Spleen (tissue), 11 donors: ENCODE data around the gene XPR1. TPM values are rescaled to one million over a fixed set of nuclear protein-coding genes. Genes with fewer than 3 reads are reported as not detected.

Experiments
- DNase-seq: peaks from one replicate; pipeline ENCODE4 v3.0.0-alpha.2; 2020
- H3K27ac ChIP-seq, 8 donors: fragments of 200-600 bp; sonication (generic) in 7 of 8; 1 replicate in 4 of 8; 2 replicates in 4 of 8; pipeline versions ENCODE4 v1.5.0 to v1.8.0; 2016 to 2021; ENCODE audit warnings: inconsistent platforms in 4 of 8, mild to moderate bottlenecking in 4 of 8, moderate library complexity in 1 of 8
- H3K27me3 ChIP-seq, 7 donors: fragments of 200-600 bp; sonication (generic) in 6 of 7; replicated peaks in 1 of 7; 1 replicate in 4 of 7; 2 replicates in 3 of 7; pipeline versions ENCODE4 v1.5.0 to v1.8.0; 2016 to 2021; ENCODE audit warnings: inconsistent platforms in 3 of 7, mild to moderate bottlenecking in 1 of 7
- H3K36me3 ChIP-seq, 6 donors: fragments of 200-600 bp; sonication (generic) in 5 of 6; 1 replicate in 4 of 6; 2 replicates in 2 of 6; pipeline versions ENCODE4 v1.5.0 to v1.8.0; 2016 to 2021; ENCODE audit warnings: inconsistent platforms in 2 of 6
- H3K4me1 ChIP-seq, 6 donors: fragments of 200-600 bp; sonication (generic) in 5 of 6; 1 replicate in 3 of 6; 2 replicates in 3 of 6; pipeline versions ENCODE4 v1.5.0 to v1.8.0; 2016 to 2021; ENCODE audit warnings: inconsistent platforms in 3 of 6
- H3K4me3 ChIP-seq, 8 donors: fragments of 200-600 bp; sonication (generic) in 7 of 8; 1 replicate in 4 of 8; 2 replicates in 4 of 8; pipeline versions ENCODE4 v1.5.0 to v1.8.0; 2016 to 2021; ENCODE audit warnings: inconsistent platforms in 4 of 8, mild to moderate bottlenecking in 4 of 8, moderate library complexity in 2 of 8
- H3K9me3 ChIP-seq, 8 donors: fragments of 200-600 bp; sonication (generic) in 7 of 8; 1 replicate in 4 of 8; 2 replicates in 4 of 8; pipeline versions ENCODE4 v1.5.0 to v1.8.0; 2016 to 2021; ENCODE audit warnings: inconsistent platforms in 4 of 8
- POLR2A ChIP-seq, 3 donors: fragments of 450-650 bp; IDR thresholded peaks; one replicate each; pipeline ENCODE4 v1.5.1; 2017; ENCODE audit warnings: antibody characterized with exemption in 3 of 3, mild to moderate bottlenecking in 1 of 3
- POLR2AphosphoS5 ChIP-seq, 3 donors: sonication (generic); formaldehyde crosslinking; IDR thresholded peaks; one replicate each; pipeline ENCODE4 v1.5.1; 2017; ENCODE audit warnings: antibody characterized with exemption in 3 of 3
- whole genome bisulfite sequencing, 5 donors: extraction: QIAGEN DNeasy Blood & Tissue Kit in 3 of 5; methylation state at CpG; one replicate each; pipeline versions ENCODE4 v1.1.5 to v1.1.7; 2013 to 2018; 5-methylcytosine and 5-hydroxymethylcytosine counted together
- intact Hi-C: fragments of 100-400 bp; cut with DNase I; formaldehyde crosslinking; loops from one replicate; pipeline ENCODE4 v1.15.0; 2023; ENCODE audit warnings: low total_unique reads
- polyA plus RNA-seq, 3 donors: library from polyadenylated mRNA; stranded (reverse); fragments of 200-250 nt; gene quantifications; one replicate each; pipeline ENCODE4 v1.2.1, GENCODE V29; 2013
- total RNA-seq, 7 donors: library from RNA; depleted of rRNA in 3 of 7; stranded (reverse); fragments of >200 nt in 3 of 7; fragmentation: NEBNext Ultra II Directional in 4 of 7; extraction: Animal tissue kit (Norgen Biotek cat#: 25700) in 4 of 7; gene quantifications; one replicate each; pipeline versions ENCODE4 v1.1.0 to v1.2.1, GENCODE V29; 2016 to 2021
- TF ChIP-seq, protein P1 (sequence below), 11 experiments: fragments of 200-600 bp in 7 of 11; fragments of 450-650 bp in 4 of 11; sonication (generic) in 4 of 11; IDR thresholded peaks in 8 of 11; conservative IDR thresholded peaks in 3 of 11; 1 replicate in 7 of 11; 2 replicates in 4 of 11; pipeline versions ENCODE4 v1.4.0 to v1.8.0; 2016 to 2021; ENCODE audit warnings: antibody characterized with exemption in 11 of 11, inconsistent platforms in 4 of 11, mild to moderate bottlenecking in 1 of 11
- donor health status: healthy with polysubstance abuse.
- donor health status: DM: no; HTN: no; CAD: no; lungs with moderate emphysema.
- donor health status: DM: no; HTN: no; CAD: no.
- donor health status: Bipolar disorder and iron deficiency.
- donor health status: healthy.
- donor health status: DM: no; HTN: no; CAD: no.
- donor health status: DM: yes; HTN: yes; CAD: no.

The XPR1 gene
- total and polyA plus RNA-seq, 10 donors = 2.3 to 26.8 (median 18.1) TPM

DNA sequence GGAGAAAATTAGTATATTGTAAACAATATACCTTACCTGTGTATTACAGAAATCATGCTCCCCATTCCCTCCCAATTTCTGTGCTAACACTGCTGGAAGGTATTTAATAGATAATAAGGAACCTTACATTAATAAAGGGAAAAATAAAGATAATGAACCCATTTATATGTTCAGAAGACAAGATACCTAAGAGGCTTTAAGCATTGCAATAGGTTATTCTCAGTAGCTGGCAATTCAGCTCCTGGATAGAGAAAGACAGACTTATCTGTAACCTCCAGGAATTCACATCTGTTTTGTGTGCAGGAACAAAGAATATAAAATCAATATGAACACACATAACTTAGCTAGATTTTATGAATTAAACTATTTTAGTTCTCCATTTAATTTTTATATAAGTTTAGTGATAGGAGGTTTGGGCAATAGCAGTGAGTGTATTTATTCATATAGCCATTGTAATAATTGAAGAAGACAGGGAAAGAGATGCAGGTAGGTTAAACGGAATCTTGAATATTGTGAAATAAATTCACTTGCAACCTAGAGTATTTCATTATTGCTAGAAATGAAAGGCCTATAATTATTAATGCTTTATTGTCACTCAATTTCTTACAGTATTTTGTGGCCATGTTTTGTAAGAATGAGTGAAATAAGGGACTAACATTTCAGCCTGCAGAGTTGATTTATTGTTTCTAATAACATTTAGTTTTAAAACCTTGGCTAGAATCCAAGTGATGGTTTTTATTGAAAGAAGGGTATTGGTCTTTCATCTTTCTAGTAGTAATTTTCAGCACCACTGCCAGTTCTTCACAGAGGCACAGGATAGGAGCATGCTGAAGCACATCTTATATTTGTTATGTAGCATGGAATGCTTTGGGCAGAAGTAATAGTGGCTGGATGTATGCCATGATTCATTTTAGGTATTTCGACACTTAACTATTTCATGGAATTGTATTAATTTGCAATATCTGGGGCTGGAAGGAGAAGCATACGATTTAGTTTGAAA lies 1.5 kb downstream of the XPR1 start:
- peaks cover 18 to 53% (median 38%) of the 10 kb centered on the region in 6 donors for H3K4me1 ChIP-seq
- intact Hi-C loops = loop anchor here (10.0 kb wide), 2 partner anchors 99 to 231 kb away; no protein-coding TSS in a partner anchor
- no peak for DNase-seq
- peak overlapping the region in 5 of 8 donors; percentile 92 to 97 (median 95) for H3K27ac ChIP-seq
- no peaks in the 10 kb centered on the region for H3K9me3 ChIP-seq
- WGBS, 5 donors = 65 to 82% (median 75%) methylated on average over 3 of the region's 3 CpGs
- H3K36me3 ChIP-seq = no peaks in the 10 kb centered on the region
- no peak for TF ChIP-seq POLR2A (IDR thresholded peaks at IDR 0.05)
- no peak for TF ChIP-seq POLR2AphosphoS5 (IDR thresholded peaks at IDR 0.05)
- TF ChIP-seq, protein P1, sequence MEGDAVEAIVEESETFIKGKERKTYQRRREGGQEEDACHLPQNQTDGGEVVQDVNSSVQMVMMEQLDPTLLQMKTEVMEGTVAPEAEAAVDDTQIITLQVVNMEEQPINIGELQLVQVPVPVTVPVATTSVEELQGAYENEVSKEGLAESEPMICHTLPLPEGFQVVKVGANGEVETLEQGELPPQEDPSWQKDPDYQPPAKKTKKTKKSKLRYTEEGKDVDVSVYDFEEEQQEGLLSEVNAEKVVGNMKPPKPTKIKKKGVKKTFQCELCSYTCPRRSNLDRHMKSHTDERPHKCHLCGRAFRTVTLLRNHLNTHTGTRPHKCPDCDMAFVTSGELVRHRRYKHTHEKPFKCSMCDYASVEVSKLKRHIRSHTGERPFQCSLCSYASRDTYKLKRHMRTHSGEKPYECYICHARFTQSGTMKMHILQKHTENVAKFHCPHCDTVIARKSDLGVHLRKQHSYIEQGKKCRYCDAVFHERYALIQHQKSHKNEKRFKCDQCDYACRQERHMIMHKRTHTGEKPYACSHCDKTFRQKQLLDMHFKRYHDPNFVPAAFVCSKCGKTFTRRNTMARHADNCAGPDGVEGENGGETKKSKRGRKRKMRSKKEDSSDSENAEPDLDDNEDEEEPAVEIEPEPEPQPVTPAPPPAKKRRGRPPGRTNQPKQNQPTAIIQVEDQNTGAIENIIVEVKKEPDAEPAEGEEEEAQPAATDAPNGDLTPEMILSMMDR (IDR thresholded peaks at IDR 0.05 in 8 of 11, conservative IDR thresholded peaks at IDR 0.05 in 3 of 11) = no peak
- no peaks in the 10 kb centered on the region for H3K27me3 ChIP-seq
- H3K4me3 ChIP-seq = peak overlapping the region in 6 of 8 donors; percentile 71 to 95 (median 92)

GRCh38 chr1:180636138-180636537 lies 4.3 kb downstream of the XPR1 start:
- 74 to 80% (median 77%) methylated on average over 5 of the region's 5 CpGs for WGBS, 5 donors
- DNase-seq = no peak
- TF ChIP-seq POLR2AphosphoS5 (IDR thresholded peaks at IDR 0.05) (no peak), POLR2A (IDR thresholded peaks at IDR 0.05) (no peak)
- TF ChIP-seq, protein P1 (IDR thresholded peaks at IDR 0.05 in 8 of 11, conservative IDR thresholded peaks at IDR 0.05 in 3 of 11) = no peak
- intact Hi-C loops = loop anchor here (10.0 kb wide), 2 partner anchors 101 to 229 kb away; no protein-coding TSS in a partner anchor
- H3K9me3 ChIP-seq = no peaks in the 10 kb centered on the region
- peaks cover 18 to 43% (median 32%) of the 10 kb centered on the region in 6 donors for H3K4me1 ChIP-seq
- H3K27me3 ChIP-seq = no peaks in the 10 kb centered on the region
- no peak overlapping the region for H3K27ac ChIP-seq
- no peaks in the 10 kb centered on the region for H3K36me3 ChIP-seq
- H3K4me3 ChIP-seq = no peak overlapping the region

DNA sequence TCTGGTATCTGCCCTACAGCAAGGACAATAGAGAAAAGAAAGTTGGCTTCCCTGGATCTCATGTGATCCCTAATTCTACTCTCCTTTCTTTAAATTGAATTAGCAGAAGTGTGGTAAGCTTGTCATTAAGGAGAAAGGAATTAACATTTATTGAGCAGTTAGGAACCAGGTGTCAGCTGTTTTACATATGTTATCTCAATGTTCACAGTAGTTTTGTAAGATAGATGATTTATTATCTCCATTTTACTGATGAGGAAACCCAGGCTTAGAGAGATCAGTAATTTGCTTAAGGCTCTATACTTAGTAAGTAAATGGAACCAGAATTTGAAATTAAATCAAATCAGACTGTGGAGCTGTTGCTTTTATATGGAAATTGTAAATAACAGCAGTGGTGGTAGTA lies 8.0 kb downstream of the XPR1 start:
- H3K4me1 ChIP-seq = peaks cover 0 to 19% (median 6%) of the 10 kb centered on the region in 6 donors
- no peak overlapping the region for H3K27ac ChIP-seq
- no peaks in the 10 kb centered on the region for H3K27me3 ChIP-seq
- TF ChIP-seq, protein P1 (IDR thresholded peaks at IDR 0.05 in 8 of 11, conservative IDR thresholded peaks at IDR 0.05 in 3 of 11) = no peak
- TF ChIP-seq POLR2A (IDR thresholded peaks at IDR 0.05) = no peak
- no peak for DNase-seq
- intact Hi-C loops = loop anchor here (10.0 kb wide), 2 partner anchors 105 to 225 kb away; no protein-coding TSS in a partner anchor
- H3K4me3 ChIP-seq = no peak overlapping the region
- peaks cover 0 to 3% (median 0%) of the 10 kb centered on the region in 6 donors for H3K36me3 ChIP-seq
- H3K9me3 ChIP-seq = no peaks in the 10 kb centered on the region

DNA sequence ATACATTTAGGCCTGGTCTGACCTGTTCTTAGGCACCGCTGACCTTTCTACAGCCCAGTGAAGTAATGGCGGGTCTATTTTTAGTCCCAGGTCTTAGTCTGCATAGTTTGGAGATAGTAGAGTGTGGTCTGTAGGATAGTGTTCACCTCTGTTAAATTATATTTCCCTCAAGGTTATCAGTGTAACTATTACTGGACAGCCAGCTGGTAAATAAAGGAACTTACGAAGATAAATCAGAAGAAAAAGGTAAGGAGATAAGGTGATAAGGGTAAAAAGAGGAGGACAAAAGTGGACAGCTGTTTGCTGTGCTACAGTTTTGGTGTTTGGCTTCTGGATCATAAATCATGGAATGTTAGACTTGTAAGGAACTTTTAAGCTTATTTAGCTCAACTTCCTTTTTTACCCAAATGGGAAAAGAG lies 8.7 kb downstream of the XPR1 start:
- Histone ChIP-seq H3K36me3 (peaks cover 0 to 3% (median 0%) of the 10 kb centered on the region in 6 donors), H3K9me3 (no peaks in the 10 kb centered on the region), H3K27ac (no peak overlapping the region), H3K4me3 (no peak overlapping the region), H3K4me1 (peaks cover 0 to 16% (median 6%) of the 10 kb centered on the region in 6 donors), H3K27me3 (no peaks in the 10 kb centered on the region)
- TF ChIP-seq POLR2AphosphoS5 (IDR thresholded peaks at IDR 0.05) (no peak), POLR2A (IDR thresholded peaks at IDR 0.05) (no peak)
- TF ChIP-seq, protein P1 (IDR thresholded peaks at IDR 0.05 in 8 of 11, conservative IDR thresholded peaks at IDR 0.05 in 3 of 11) = no peak
- WGBS, 5 donors = 90 to 97% (median 94%) methylated on average over 3 of the region's 3 CpGs
- DNase-seq = no peak
- intact Hi-C loops = no loop called here
